Neural crest cell (in vitro differentiated cells): Measurements from ENCODE around the gene ZZZ3. TPM values are rescaled to one million over a fixed set of nuclear protein-coding genes. Genes with fewer than 3 reads are reported as not detected.
"Not testable (repeated sequence)": the region's sequence is repeated elsewhere in the genome, so short reads cannot be mapped to it uniquely, and the experiment has no call there.

Experiments used
- DNase-seq: peaks from one replicate; pipeline ENCODE4 v3.0.0; 2021; ENCODE audit warnings: low read depth, mixed read lengths, low spot score
- H3K27ac Mint-ChIP-seq: one replicate; pipeline ENCODE4 v1.8.0; 2021; ENCODE audit warnings: mild to moderate bottlenecking, mixed read lengths; ENCODE audit not compliant: unreplicated experiment
- H3K27me3 Mint-ChIP-seq: 2 replicates; pipeline ENCODE4 v1.8.0; 2021; ENCODE audit warnings: low read depth, mild to moderate bottlenecking, mixed read lengths
- H3K36me3 Mint-ChIP-seq: 2 replicates; pipeline ENCODE4 v1.8.0; 2021; ENCODE audit warnings: low read depth, mild to moderate bottlenecking, mixed read lengths
- H3K4me1 Mint-ChIP-seq: 2 replicates; pipeline ENCODE4 v1.8.0; 2021; ENCODE audit warnings: mixed read lengths
- H3K4me3 Mint-ChIP-seq: one replicate; pipeline ENCODE4 v1.8.0; 2021; ENCODE audit warnings: mild to moderate bottlenecking, mixed read lengths
- H3K9me3 Mint-ChIP-seq: 2 replicates; pipeline ENCODE4 v1.8.0; 2021; ENCODE audit warnings: mixed read lengths
- CTCF ChIP-seq: fragments of 200-600 bp; sonication (generic); conservative IDR thresholded peaks from 2 replicates; pipeline ENCODE4 v1.5.0; 2021; ENCODE audit warnings: antibody characterized with exemption, mild to moderate bottlenecking
- total RNA-seq: library from RNA; stranded (reverse); gene quantifications from 2 replicates; pipeline ENCODE4 v1.2.1, GENCODE V29; 2021

ZZZ3 gene
- total RNA-seq, 1 donor from 2014 or later, result 52.4 TPM

- DNase-seq, result no peak
- Mint-ChIP-seq H3K9me3 (peaks cover under 1% of the 10 kb centered on the region), H3K27me3 (no peaks in the 10 kb centered on the region), H3K36me3 (peaks cover 18% of the 10 kb centered on the region), H3K27ac (no peak overlapping the region), H3K4me3 (no peak overlapping the region), H3K4me1 (no peaks in the 10 kb centered on the region)
- no peak for TF ChIP-seq CTCF
These were observed 27.0 kb downstream of the ZZZ3 start for GRCh38 chr1:77655431-77655974.

GRCh38 chr1:77652970-77653516 is 29.4 kb downstream of the ZZZ3 start:
- no peak overlapping the region for H3K27ac Mint-ChIP-seq
- no peak for TF ChIP-seq CTCF

GRCh38 chr1:77652268-77652667 is 30.2 kb downstream of the ZZZ3 start:
- DNase-seq, result no peak
- Mint-ChIP-seq H3K4me3 (no peak overlapping the region), H3K9me3 (peaks cover 8% of the 10 kb centered on the region), H3K36me3 (peaks cover 37% of the 10 kb centered on the region), H3K27ac (no peak overlapping the region), H3K27me3 (no peaks in the 10 kb centered on the region), H3K4me1 (no peaks in the 10 kb centered on the region)
- no peak for TF ChIP-seq CTCF

More at GRCh38 chr1:77652970-77653516, 29.4 kb downstream of the ZZZ3 start:
- Mint-ChIP-seq H3K36me3 (peaks cover 37% of the 10 kb centered on the region), H3K4me3 (no peak overlapping the region), H3K27me3 (no peaks in the 10 kb centered on the region), H3K9me3 (peaks cover 8% of the 10 kb centered on the region), H3K4me1 (no peaks in the 10 kb centered on the region)
- DNase-seq, result no peak

- no peak for TF ChIP-seq CTCF
- no peaks in the 10 kb centered on the region for H3K27me3 Mint-ChIP-seq
- peaks cover 8% of the 10 kb centered on the region for H3K9me3 Mint-ChIP-seq
- DNase-seq, result no peak
- no peak overlapping the region for H3K27ac Mint-ChIP-seq
- H3K36me3 Mint-ChIP-seq, result peaks cover 48% of the 10 kb centered on the region
- no peaks in the 10 kb centered on the region for H3K4me1 Mint-ChIP-seq
- H3K4me3 Mint-ChIP-seq, result no peak overlapping the region
These were observed 33.3 kb downstream of the ZZZ3 start for GRCh38 chr1:77649127-77649526.

- not testable (repeated sequence) for H3K9me3 Mint-ChIP-seq, H3K27ac Mint-ChIP-seq, DNase-seq, H3K4me3 Mint-ChIP-seq, H3K27me3 Mint-ChIP-seq, H3K4me1 Mint-ChIP-seq
- H3K36me3 Mint-ChIP-seq, result peaks cover 38% of the 10 kb centered on the region
These were observed 36.2 kb downstream of the ZZZ3 start for GRCh38 chr1:77646224-77646623.

- H3K4me3 Mint-ChIP-seq, result no peak overlapping the region
- no peaks in the 10 kb centered on the region for H3K27me3 Mint-ChIP-seq
- peaks cover 13% of the 10 kb centered on the region for H3K4me1 Mint-ChIP-seq
- peaks cover 2% of the 10 kb centered on the region for H3K9me3 Mint-ChIP-seq
- TF ChIP-seq CTCF, result no peak
- peaks cover 18% of the 10 kb centered on the region for H3K36me3 Mint-ChIP-seq
- DNase-seq, result no peak
- no peak overlapping the region for H3K27ac Mint-ChIP-seq
These were observed 39.0 kb downstream of the ZZZ3 start for GRCh38 chr1:77643456-77643855.
